Loucy (cell line): ENCODE measurements around the gene THAP7.

ENCODE experiments used
- H2AFZ ChIP-seq: fragments of 200-600 bp; sonication (generic); 2 replicates; pipeline ENCODE4 v1.6.0; 2016; ENCODE audit warnings: antibody characterized with exemption, mild to moderate bottlenecking, low read length, moderate library complexity
- H3F3A ChIP-seq: fragments of 200-600 bp; 2 replicates; pipeline ENCODE4 v1.6.0; 2016; ENCODE audit warnings: antibody characterized with exemption, low read depth, mild to moderate bottlenecking
- H3K27me3 ChIP-seq: fragments of 200-600 bp; sonication (generic); 2 replicates; pipeline ENCODE4 v1.6.1; 2014; ENCODE audit warnings: low read length, mild to moderate bottlenecking; ENCODE audit not compliant: insufficient read depth, poor library complexity, severe bottlenecking
- H3K36me3 ChIP-seq: fragments of 200-600 bp; sonication (generic); 2 replicates; pipeline ENCODE4 v1.6.1; 2016; ENCODE audit warnings: low read length; ENCODE audit not compliant: insufficient read depth
- H3K4me1 ChIP-seq: fragments of 200-600 bp; sonication (generic); 2 replicates; pipeline ENCODE4 v1.5.1; 2014; ENCODE audit warnings: low read length, mild to moderate bottlenecking; ENCODE audit not compliant: insufficient read depth, poor library complexity, severe bottlenecking
- H3K4me2 ChIP-seq: fragments of 200-600 bp; sonication (generic); 2 replicates; pipeline ENCODE4 v1.6.0; 2014; ENCODE audit warnings: antibody characterized with exemption, low read length, low read depth, mild to moderate bottlenecking; ENCODE audit not compliant: poor library complexity, severe bottlenecking
- H3K4me3 ChIP-seq: fragments of 200-600 bp; sonication (generic); 2 replicates; pipeline ENCODE4 v1.5.1; 2014; ENCODE audit warnings: low read length, mild to moderate bottlenecking, mixed read lengths; ENCODE audit not compliant: poor library complexity, severe bottlenecking
- H3K79me2 ChIP-seq: fragments of 200-600 bp; sonication (generic); 2 replicates; pipeline ENCODE4 v1.6.1; 2014; ENCODE audit warnings: low read length; ENCODE audit not compliant: insufficient read depth
- H3K9ac ChIP-seq: fragments of 200-600 bp; sonication (generic); 2 replicates; pipeline ENCODE4 v1.6.0; 2014; ENCODE audit warnings: mild to moderate bottlenecking, low read depth, low read length, moderate library complexity; ENCODE audit not compliant: poor library complexity, severe bottlenecking
- H3K9me2 ChIP-seq: fragments of 200-600 bp; sonication (generic); replicated peaks from 2 replicates; pipeline ENCODE4 v1.6.1; 2016; ENCODE audit warnings: low read depth, low read length, mixed read lengths
- H3K9me3 ChIP-seq: fragments of 200-600 bp; sonication (generic); 2 replicates; pipeline ENCODE4 v1.6.1; 2014; ENCODE audit warnings: mild to moderate bottlenecking, antibody characterized with exemption, low read length, low read depth; ENCODE audit not compliant: insufficient read depth
- H4K20me1 ChIP-seq: fragments of 200-600 bp; sonication (generic); 2 replicates; pipeline ENCODE4 v1.6.0; 2014; ENCODE audit warnings: antibody characterized with exemption, low read length, mild to moderate bottlenecking; ENCODE audit not compliant: insufficient read depth, poor library complexity, severe bottlenecking
- EZH2phosphoT487 ChIP-seq: fragments of 200-600 bp; IDR thresholded peaks from 2 replicates; pipeline ENCODE4 v1.6.1; 2018; ENCODE audit warnings: antibody characterized with exemption, mild to moderate bottlenecking, moderate library complexity, borderline replicate concordance
- TF ChIP-seq, protein P1 (sequence below): fragments of 200-600 bp; sonication (generic); conservative IDR thresholded peaks from 2 replicates; pipeline ENCODE4 v1.5.1; 2014; ENCODE audit warnings: mild to moderate bottlenecking, antibody characterized with exemption, low read length

THAP7 gene

DNA sequence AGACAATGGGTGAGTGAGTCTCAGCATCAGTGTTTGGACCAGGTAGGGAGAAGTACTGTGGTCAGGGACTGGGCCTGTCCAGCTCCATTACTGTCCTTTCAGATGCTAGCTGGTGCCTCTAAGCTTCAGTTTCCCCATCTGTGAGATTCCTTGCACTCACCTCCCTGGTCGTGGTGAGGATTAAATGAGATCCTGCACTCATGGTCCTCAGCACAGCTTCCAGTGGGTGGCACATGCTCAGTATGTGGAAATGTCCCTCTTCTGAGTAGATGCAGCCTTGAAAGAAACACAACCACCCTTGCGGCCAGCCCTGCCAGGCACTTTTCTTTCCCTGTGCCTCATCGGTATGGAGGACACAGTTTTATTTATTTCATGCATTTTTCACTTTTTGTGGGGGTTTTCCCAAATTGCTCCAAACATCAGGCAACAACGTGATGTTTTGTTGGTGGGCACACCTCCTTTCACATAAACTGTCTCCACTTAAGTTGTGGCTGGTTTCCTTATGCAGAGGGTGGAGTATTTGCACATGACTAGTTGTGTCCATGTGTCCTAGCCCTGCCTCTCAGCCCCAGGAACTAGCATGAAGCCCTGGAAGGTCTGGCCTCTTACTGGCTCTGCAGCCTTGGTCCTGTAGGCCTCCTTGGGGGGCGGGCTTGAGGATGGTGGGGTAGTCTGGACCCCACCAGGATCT is 18.7 kb downstream of the THAP7 start:
- Histone ChIP-seq H3K36me3 (no peaks in the 10 kb centered on the region), H3K79me2 (peaks cover 14% of the 10 kb centered on the region; the same call in 1 of the 2 replicates), H4K20me1 (no peaks in the 10 kb centered on the region), H3K4me3 (peak overlapping the region; percentile 97), H3K9me2 (no peaks in the 10 kb centered on the region), H3K4me2 (peak overlapping the region; percentile 99), H3K9me3 (no peaks in the 10 kb centered on the region), H2AFZ (peak overlapping the region; percentile 97; the same call in 1 of the 2 replicates), H3K9ac (peak overlapping the region; percentile 98), H3K27me3 (no peaks in the 10 kb centered on the region), H3K4me1 (peaks cover 15% of the 10 kb centered on the region), H3F3A (no peaks in the 10 kb centered on the region)
- TF ChIP-seq EZH2phosphoT487, result no peak
- TF ChIP-seq, protein P1, sequence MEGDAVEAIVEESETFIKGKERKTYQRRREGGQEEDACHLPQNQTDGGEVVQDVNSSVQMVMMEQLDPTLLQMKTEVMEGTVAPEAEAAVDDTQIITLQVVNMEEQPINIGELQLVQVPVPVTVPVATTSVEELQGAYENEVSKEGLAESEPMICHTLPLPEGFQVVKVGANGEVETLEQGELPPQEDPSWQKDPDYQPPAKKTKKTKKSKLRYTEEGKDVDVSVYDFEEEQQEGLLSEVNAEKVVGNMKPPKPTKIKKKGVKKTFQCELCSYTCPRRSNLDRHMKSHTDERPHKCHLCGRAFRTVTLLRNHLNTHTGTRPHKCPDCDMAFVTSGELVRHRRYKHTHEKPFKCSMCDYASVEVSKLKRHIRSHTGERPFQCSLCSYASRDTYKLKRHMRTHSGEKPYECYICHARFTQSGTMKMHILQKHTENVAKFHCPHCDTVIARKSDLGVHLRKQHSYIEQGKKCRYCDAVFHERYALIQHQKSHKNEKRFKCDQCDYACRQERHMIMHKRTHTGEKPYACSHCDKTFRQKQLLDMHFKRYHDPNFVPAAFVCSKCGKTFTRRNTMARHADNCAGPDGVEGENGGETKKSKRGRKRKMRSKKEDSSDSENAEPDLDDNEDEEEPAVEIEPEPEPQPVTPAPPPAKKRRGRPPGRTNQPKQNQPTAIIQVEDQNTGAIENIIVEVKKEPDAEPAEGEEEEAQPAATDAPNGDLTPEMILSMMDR, result no peak

DNA sequence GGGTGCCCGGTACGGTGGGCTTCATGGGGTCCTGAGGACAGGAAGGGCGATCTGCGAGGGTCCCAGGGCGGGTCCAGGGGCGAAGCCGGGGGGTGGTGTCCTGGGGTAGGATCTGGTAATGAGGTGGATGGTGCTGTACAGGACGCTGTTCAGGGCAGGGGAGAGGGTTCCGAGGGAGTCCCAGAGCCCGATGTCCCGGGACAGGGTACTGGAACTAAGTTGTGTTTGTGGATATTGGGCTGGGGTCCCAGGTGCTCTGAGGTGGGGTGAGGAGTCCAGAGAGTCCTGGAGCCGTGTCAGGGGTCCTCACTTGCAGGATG is 19.4 kb downstream of the THAP7 start:
- peaks cover 14% of the 10 kb centered on the region; the same call in 1 of the 2 replicates for H3K79me2 ChIP-seq
- H4K20me1 ChIP-seq, result no peaks in the 10 kb centered on the region
- H3K4me3 ChIP-seq, result peak overlapping the region; percentile 97
- peak overlapping the region; percentile 97 for H2AFZ ChIP-seq
- H3K4me2 ChIP-seq, result peak overlapping the region; percentile 99
- H3K36me3 ChIP-seq, result no peaks in the 10 kb centered on the region
- no peaks in the 10 kb centered on the region for H3K9me2 ChIP-seq
- H3F3A ChIP-seq, result no peaks in the 10 kb centered on the region
- H3K9ac ChIP-seq, result peak overlapping the region; percentile 98
- no peak for TF ChIP-seq EZH2phosphoT487
- TF ChIP-seq, protein P1, result no peak
- no peaks in the 10 kb centered on the region for H3K27me3 ChIP-seq
- H3K9me3 ChIP-seq, result no peaks in the 10 kb centered on the region
- H3K4me1 ChIP-seq, result peaks cover 15% of the 10 kb centered on the region

DNA sequence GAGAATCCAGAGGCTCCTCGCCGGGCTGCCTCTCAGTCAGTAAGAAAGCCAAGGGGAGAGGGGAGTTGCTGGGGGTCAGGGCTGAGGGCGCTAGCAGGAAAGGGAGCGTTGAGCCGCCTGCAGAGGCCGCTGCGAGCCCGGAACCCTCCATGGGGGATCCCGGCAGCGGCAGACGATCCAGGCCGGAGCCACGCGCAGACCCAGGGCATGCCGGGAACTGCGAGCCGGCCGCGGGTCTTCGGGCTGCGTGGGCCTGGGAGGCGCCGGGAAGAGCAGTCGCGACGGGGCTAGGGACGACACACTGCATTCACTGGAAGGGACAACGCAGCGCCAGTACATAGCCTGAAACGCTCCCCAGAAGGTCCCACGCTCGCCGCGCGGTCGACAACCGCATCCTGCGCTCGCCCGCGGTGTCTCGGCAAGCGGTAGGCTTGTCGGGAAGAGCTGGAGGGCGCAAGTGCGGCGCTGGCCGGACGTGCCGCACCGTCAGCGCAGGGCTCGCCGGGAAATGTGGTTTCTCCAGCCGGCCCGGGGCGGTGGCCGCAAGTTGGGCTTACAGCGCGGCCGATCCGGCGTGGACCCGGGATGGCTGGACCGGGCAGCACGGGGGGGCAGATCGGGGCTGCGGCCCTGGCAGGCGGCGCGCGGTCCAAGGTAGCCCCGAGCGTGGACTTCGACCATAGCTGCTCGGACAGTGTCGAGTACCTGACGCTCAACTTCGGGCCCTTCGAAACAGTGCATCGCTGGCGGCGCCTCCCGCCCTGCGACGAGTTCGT is 19.9 kb downstream of the THAP7 start, which contains the start of gene LZTR1:
TSS of gene LZTR1 (plus strand) at position 511 of the 776 bp plus-strand sequence. CDS start at position 586, 75 bp downstream.
- Histone ChIP-seq H3K4me3 (peak within 1 kb of the TSS; percentile 97), H3K4me2 (peak within 1 kb of the TSS; percentile 99), H3K79me2 (peaks cover 14% of the 10 kb centered on the region; the same call in 1 of the 2 replicates), H4K20me1 (no peaks in the 10 kb centered on the region), H3K9me2 (no peaks in the 10 kb centered on the region), H3K36me3 (no peaks in the 10 kb centered on the region), H3K27me3 (no peaks in the 10 kb centered on the region), H2AFZ (peak within 1 kb of the TSS; percentile 97), H3K9me3 (no peaks in the 10 kb centered on the region), H3K9ac (peak within 1 kb of the TSS; percentile 98), H3K4me1 (peaks cover 15% of the 10 kb centered on the region), H3F3A (no peaks in the 10 kb centered on the region)
- TF ChIP-seq, protein P1, result peak; percentile 67
- TF ChIP-seq EZH2phosphoT487, result no peak
